HG03025 (cell line): ENCODE measurements around the gene STXBP6.

Experiments used
- ATAC-seq: cut with Tn5 transposase; IDR thresholded peaks from one replicate; pipeline ENCODE4 v1.9.1; 2021; ENCODE audit warnings: mild to moderate bottlenecking, moderate library complexity; ENCODE audit not compliant: unreplicated experiment, low FRiP score

STXBP6 gene

GRCh38 chr14:25019892-25020291, 30.1 kb downstream of the STXBP6 start:
- no peak for ATAC-seq

GRCh38 chr14:25017562-25017961, 32.4 kb downstream of the STXBP6 start:
- no peak for ATAC-seq

DNA sequence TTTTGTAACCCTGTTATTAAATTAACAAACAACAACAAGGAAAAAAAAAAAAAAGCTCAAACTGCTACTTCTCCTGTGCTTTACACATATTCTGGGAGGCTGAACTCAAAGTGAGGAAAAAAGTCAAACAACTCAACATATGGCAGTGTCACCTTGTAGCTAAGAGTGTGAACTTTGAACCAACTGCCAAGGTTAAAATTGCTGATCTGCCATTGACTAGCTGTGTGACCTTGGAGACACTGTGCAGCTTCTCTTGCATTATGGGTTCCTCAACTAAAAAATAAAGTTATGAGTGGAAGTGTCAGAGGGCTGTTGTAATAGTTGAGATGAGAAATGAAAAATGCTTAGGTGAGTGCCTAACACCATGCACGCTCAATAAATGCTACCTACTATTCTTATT, 34.2 kb downstream of the STXBP6 start:
- ATAC-seq, result no peak

DNA sequence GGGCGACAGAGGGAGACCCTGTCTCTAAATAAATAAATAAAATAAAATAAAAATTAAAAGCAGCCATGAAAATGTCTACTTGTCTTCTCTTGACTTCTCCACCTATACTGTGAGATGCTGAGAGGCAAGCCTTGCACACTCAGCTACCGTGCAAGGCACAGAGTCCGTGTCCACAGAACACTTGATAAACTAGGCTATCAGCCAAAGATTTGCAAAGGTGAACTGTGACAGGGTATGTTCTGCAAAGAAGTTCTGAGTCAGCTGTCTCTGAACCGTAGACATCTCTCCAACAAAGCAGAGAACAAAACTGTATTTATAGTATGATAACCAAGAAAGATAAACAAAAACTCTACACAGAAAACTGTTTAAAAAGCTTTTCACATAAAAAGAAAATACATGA, 35.5 kb downstream of the STXBP6 start:
- no peak for ATAC-seq

- ATAC-seq, result no peak
These were observed 38.9 kb downstream of the STXBP6 start for GRCh38 chr14:25011095-25011494.

DNA sequence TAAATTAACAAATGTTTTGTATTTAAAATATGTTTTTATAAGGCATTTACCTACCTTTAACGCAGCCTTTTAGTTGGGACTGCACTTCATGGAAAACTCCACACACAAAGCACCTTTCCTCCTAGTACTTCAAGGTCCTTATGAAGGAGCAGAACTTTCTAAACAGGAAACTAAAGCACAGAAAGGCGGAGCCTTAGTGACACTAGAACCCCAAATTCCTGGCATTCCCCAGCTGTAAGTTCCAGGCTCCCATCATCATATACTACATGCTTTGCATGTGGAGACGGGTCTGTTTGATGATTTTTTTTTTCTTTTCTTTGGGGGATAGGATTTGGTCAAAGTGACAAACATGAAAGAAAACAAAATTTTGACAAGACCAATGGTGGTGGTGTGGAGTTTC, 39.5 kb downstream of the STXBP6 start:
- no peak for ATAC-seq

DNA sequence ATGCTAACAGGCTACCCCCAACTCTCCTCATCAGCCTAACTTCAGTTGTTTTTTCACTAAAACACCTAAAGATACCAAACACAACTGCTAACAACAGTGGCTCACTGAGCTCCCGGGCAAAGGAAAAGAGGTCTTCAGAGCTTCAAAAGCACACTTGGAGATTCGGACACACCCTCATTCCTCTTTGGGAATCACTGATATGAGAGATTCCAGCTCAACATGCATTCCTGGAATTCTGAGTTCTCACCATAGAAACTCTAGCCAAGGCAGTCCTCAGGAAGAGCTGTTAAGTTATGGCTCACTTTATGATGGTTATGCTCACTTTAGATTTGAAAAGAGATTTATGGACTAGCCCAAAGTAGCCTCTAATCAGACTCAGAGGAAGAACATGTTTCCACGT, 40.1 kb downstream of the STXBP6 start:
- no peak for ATAC-seq

- ATAC-seq, result no peak
These were observed 42.1 kb downstream of the STXBP6 start for GRCh38 chr14:25007832-25008231.

DNA sequence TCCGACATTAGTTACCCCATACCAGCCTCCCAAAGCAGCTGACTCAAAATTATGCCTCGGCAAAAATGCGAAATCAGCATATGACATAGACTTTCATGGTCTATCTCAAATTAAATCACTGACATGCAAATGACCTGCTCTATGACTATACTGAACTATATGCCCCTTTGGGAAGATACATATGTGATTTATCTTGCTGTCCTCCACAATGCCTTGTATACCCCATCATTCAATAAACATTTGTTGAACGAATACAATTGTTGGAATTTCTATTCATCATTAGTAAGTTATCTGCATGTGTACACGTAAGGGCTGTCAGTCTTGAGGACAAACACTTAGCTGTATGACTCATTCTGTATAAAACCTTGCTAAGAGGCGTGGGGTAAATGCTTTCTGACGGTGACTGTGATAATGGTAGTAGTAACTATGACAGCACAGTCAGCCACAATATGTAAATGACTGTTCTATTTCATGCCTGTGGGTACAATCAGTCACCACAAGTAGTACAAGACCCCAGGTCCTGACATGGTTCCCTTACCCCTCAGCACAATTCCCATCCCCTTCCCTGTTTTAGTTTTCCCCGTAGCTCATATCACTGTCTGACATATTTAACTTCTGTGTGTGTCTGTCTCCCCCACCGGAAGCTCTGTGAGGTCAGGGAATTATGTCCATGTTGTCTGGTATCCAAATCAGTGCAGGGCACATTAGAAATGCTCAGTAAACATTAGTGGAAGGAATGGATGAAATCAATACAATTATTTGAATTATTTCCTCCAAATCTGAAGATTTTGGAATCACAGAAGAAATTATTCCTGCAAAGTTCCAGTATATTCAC, 42.8 kb downstream of the STXBP6 start:
- ATAC-seq, result no peak

- no peak for ATAC-seq
These were observed 43.9 kb downstream of the STXBP6 start for GRCh38 chr14:25006031-25006430.

GRCh38 chr14:25004389-25004809, 45.5 kb downstream of the STXBP6 start:
- ATAC-seq, result no peak

DNA sequence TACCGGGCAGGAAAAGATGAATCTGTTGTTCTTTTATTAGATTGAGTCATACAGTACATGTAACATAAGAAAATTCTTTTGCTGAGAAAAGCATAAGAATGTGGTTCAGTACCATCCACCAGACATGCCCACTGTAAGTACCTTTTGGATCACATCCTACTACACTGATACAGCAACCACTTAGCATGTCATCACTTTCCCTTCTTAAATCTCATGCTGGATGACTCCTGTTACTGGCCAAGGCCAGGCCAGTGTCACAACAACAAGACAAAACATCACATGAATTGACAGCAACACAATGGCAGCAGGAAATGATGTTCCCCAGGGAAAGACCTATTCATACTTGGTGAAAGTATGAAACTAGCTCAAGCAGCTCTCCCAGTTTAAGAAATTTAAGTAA, 46.4 kb downstream of the STXBP6 start:
- ATAC-seq, result no peak

DNA sequence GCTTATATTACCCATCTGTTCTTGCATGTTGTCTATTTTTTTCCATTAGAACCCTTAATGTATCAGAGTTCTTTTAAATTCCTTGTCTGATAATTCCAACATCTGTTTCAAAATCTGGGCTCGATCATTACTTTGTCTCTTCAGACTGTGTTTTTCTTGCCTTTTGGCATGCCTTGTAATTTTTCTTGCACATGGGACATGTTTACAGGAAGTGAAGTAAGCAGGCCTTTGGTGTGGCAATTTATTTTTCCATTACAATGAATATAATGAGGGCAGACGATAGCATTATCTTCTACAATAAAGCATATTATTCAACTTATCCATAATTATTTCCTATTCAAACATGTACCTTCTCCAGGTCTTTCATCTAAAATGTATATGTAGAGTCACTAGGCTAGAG, 48.3 kb downstream of the STXBP6 start:
- no peak for ATAC-seq

- no peak for ATAC-seq
These were observed 48.8 kb downstream of the STXBP6 start for GRCh38 chr14:25001156-25001555.

DNA sequence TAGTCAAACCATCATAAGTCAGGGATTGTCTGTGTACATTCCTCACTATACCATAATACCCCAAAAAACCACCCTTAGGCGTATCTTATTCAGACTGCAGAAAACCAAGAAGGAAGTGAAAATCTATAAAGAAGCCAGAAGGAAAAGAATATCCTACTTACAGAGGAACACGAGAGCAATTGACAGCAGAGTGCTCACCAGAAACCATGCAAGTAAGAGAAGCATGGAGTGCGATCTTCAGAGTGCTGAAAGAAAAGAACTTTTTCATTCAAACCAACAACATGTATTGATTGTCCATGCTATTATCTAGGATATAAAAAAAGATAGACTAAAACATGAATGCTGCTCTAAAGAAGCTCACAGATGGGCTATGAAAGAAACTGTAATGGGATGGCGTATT, 50.8 kb downstream of the STXBP6 start:
- no peak for ATAC-seq

- ATAC-seq, result no peak
These were observed 52.8 kb downstream of the STXBP6 start for GRCh38 chr14:24996930-24997725.

DNA sequence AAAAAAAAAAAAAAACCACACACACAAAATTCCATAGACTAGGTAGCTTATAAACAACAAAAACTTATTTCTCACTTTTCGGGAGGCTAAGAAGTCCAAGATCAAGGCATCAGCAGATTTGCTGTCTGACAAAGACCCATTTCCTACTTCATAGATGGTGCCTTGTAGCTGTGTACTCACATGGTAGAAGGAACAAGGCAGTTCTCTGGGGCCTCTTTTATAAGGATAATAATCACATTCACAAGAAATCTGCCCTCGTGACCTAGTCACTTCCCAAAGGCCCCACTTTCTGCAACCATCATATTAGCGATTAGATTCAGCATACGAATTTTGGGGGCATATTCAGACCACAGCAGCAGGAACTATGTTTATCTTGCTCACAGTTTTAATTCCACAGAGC, 54.9 kb downstream of the STXBP6 start:
- no peak for ATAC-seq

DNA sequence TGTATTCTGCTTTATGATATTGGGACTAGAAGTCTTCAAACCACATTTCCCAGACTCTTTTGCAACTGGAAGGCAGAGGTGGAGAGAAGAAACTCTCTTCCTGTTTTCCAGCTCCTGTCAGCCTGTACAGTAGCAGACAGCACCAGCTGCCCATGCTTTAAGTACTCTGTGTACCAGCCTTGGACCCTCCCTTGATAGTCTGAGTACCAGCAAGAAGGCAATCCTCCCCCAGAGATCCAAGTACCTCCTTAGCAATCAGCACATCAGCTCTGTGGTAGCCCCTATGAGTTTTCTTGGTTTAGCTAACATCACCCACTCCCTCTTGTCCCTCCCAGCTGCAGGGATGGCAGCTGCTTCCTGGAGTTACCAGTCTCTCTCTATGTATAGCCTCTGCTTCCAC, 56.3 kb downstream of the STXBP6 start:
- no peak for ATAC-seq

- ATAC-seq, result no peak
These were observed 57.2 kb downstream of the STXBP6 start for GRCh38 chr14:24992624-24993360.

DNA sequence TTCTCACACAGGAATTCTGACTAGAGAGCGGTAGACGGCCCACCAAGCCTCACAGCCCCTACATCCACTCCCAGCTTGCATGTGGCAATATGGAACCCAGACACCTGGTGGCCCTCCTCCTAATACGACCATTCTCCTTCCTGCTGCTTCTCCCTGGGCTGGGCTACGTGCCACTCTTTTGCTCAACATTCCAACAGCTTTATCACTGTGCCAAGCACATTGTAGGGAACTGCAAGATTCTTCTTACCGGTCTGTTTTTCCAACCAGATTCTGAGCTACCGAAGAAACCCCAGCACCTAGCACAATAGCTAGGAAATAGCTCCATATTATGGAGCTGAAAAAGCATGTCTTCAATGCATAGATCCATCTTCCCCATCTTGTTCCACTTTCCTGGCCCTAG, 58.1 kb downstream of the STXBP6 start:
- no peak for ATAC-seq

- no peak for ATAC-seq
These were observed 58.7 kb downstream of the STXBP6 start for GRCh38 chr14:24991288-24991687.
